GM13976 (cell line): Measurements from ENCODE around the gene UGGT2.
"Not testable (repeated sequence)": the region's sequence is repeated elsewhere in the genome, so short reads cannot be mapped to it uniquely, and the experiment has no call there.

Source experiments
- DNase-seq: peaks from one replicate; pipeline ENCODE4 v3.0.0; 2012; ENCODE audit warnings: low spot score
- CTCF ChIP-seq: IDR thresholded peaks from 2 replicates; pipeline ENCODE4 v1.5.1; 2012; ENCODE audit warnings: borderline replicate concordance, mild to moderate bottlenecking; ENCODE audit not compliant: insufficient read depth; ENCODE audit errors: extremely low read depth, missing control alignments, control extremely low read depth
- in situ Hi-C: fragments of 300-500 bp; cut with MboI; formaldehyde crosslinking; loops from one replicate; pipeline ENCODE4 v1.12.0; 2022; ENCODE audit warnings: low sequenced_read_pairs, mixed read lengths, inconsistent platforms; ENCODE audit not compliant: unreplicated experiment

The UGGT2 gene

DNA sequence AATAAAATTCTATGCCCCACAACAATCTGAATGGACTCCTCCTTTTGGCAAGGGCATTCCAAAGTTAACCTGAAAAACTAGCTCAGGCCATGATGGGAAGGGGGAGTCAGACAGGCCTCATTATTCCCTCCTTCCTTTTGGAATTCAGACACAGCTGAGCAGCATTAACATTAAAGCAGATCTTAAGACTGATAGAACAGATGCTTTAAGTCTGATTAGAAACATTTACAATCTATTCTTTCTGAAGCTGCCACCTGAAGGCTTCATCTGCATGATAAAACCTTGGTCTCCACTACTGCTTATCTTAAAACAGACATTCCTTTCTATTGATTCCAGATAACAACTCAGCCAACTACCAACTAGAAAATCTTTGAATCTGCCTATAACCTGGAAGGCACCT is 98.9 kb downstream of the UGGT2 start:
- in situ Hi-C loops: no loop called here
- no peak for DNase-seq
- no peak for TF ChIP-seq CTCF

DNA sequence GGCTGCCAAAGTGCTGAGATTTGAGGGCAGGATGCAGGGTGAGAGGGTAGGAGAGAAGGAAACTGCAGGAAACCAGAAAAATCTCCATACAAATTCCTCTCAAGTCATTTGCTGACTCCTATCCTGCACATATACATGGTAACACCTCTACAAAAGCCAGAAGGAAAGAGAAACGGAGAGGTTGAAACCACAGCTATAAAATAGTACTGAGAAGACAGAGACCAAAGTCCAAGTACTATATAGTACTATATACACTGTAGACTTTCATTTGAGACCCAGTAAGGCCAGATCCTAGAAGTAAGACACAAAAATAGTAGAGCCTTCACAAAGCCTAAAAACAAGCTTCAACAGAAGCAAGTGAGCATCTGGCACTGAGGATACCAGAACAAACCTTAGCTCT is 103.1 kb downstream of the UGGT2 start:
- in situ Hi-C loops: no loop called here
- DNase-seq: no peak
- TF ChIP-seq CTCF: no peak

- in situ Hi-C loops: no loop called here
- no peak for DNase-seq
- no peak for TF ChIP-seq CTCF
Measured at GRCh38 chr13:95948656-95949055, 104.5 kb downstream of the UGGT2 start.

DNA sequence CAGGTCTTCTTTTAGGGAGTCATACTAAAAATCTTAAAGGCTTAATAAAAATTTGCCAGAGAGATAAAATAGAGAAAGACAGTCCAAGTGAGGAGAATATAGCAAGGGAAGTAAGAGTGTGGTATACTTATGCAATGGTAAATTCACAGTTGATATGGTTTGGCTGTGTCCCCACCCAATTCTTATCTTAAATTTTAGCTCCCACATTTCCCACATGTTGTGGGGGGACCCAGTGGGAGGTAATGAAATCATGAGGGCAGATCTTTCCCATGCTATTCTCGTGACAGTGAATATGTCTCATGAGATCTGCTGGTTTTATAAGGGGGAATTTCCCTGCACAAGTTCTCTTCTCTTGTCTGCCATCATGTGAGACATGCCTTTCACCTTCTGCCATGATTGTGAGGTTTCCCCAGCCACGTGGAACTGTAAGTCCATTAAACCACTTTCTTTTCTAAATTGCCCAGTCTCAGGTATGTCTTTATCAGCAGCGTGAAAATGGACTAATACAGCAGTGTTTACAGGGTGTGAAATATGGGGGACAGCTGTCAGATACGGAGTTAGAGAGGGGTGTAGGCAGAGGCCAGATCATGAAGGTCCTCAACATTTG is 115.4 kb downstream of the UGGT2 start:
- no peak for TF ChIP-seq CTCF
- in situ Hi-C loops: no loop called here
- DNase-seq: no peak

GRCh38 chr13:95931300-95932025 is 121.7 kb downstream of the UGGT2 start:
- in situ Hi-C loops: no loop called here
- DNase-seq: no peak
- no peak for TF ChIP-seq CTCF

DNA sequence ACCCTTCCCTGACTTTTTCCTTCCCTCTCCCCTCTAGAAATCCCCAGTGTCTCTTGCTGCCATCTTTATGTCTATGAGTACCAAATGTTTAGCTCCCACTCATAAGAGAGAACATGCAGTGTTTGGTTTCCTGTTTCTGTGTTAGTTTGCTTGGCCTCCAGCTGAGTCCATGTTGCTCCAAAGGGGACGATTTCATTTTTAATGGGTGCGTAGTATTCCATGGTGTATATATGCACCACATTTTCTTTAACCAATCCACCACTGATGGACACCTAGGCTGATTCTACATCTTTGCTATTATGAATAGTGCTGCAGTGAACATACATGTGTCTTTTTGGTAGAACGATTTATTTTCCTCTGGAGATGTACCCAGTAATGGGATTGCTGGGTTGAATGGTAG is 123.8 kb downstream of the UGGT2 start:
- in situ Hi-C loops: no loop called here
- no peak for DNase-seq
- no peak for TF ChIP-seq CTCF

DNA sequence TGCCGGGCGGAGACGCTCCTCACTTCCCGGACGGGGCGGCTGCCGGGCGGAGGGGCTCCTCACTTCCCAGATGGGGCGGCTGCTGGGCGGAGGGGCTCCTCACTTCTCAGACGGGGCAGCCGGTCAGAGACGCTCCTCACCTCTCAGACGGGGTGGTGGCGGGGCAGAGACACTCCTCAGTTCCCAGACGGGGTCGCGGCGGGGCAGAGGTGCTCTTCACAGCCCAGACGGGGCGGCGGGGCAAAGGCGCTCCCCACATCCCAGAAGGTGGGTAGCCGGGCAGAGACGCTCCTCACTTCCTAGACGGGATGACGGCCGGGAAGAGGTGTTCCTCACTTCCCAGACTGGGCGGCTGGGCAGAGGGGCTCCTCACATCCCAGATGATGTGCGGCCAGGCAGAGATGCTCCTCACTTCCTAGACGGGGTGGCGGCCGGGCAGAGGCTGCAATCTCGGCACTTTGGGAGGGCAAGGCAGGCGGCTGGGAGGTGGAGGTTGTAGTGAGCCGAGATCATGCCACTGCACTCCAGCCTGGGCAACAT is 124.8 kb downstream of the UGGT2 start:
- in situ Hi-C loops, DNase-seq: not testable (repeated sequence)
